DND-41 (cell line): ENCODE results near the gene SLC22A6.

Source experiments
- ATAC-seq: fragments of 200-7000 bp; cut with Tn5 transposase; 3 replicates; pipeline ENCODE4 v1.9.1; 2021; ENCODE audit warnings: low read depth; ENCODE audit not compliant: insufficient read depth
- DNase-seq: peaks from one replicate; pipeline ENCODE4 v3.0.0-alpha.2; 2020
- H2AFZ ChIP-seq: 2 replicates; pipeline ENCODE4 v1.6.0; 2012; ENCODE audit warnings: low read depth, low read length
- H3K27ac ChIP-seq: 2 replicates; pipeline ENCODE4 v1.5.1; 2012; ENCODE audit warnings: low read length, inconsistent platforms
- H3K27me3 ChIP-seq: fragments of 200-600 bp; sonication (generic); 2 replicates; pipeline ENCODE4 v1.6.0; 2012; ENCODE audit warnings: low read length, mild to moderate bottlenecking, inconsistent platforms; ENCODE audit not compliant: insufficient read depth, poor library complexity
- H3K36me3 ChIP-seq: 2 replicates; pipeline ENCODE4 v1.5.1; 2012; ENCODE audit warnings: low read length, inconsistent platforms; ENCODE audit not compliant: insufficient read depth
- H3K4me1 ChIP-seq: 2 replicates; pipeline ENCODE4 v1.5.1; 2012; ENCODE audit warnings: mild to moderate bottlenecking, low read length; ENCODE audit not compliant: insufficient read depth
- H3K4me2 ChIP-seq: 2 replicates; pipeline ENCODE4 v1.6.0; 2012; ENCODE audit warnings: mild to moderate bottlenecking, moderate library complexity, low read length, inconsistent platforms; ENCODE audit not compliant: insufficient read depth
- H3K4me3 ChIP-seq, 2 experiments: fragments of 200-600 bp in 1 of 2; shearing (Covaris generic) in 1 of 2; 2 replicates each; pipeline ENCODE4 v1.5.1; 2012 to 2016; ENCODE audit warnings: inconsistent platforms in 2 of 2, low read length in 2 of 2, mild to moderate bottlenecking in 2 of 2, low read depth in 1 of 2, moderate library complexity in 1 of 2
- H3K79me2 ChIP-seq: 2 replicates; pipeline ENCODE4 v1.6.0; 2012; ENCODE audit warnings: low read length, inconsistent platforms; ENCODE audit not compliant: insufficient read depth
- H3K9ac ChIP-seq: 2 replicates; pipeline ENCODE4 v1.6.0; 2012; ENCODE audit warnings: low read depth, mild to moderate bottlenecking, inconsistent platforms, low read length, moderate library complexity
- H3K9me3 ChIP-seq: 2 replicates; pipeline ENCODE4 v1.5.1; 2012; ENCODE audit warnings: low read length, moderate library complexity, mild to moderate bottlenecking, inconsistent platforms; ENCODE audit not compliant: insufficient read depth, severe bottlenecking
- H4K20me1 ChIP-seq: 2 replicates; pipeline ENCODE4 v1.6.0; 2012; ENCODE audit warnings: low read length; ENCODE audit not compliant: insufficient read depth
- CTCF ChIP-seq: IDR thresholded peaks from 2 replicates; pipeline ENCODE4 v1.5.1; 2012; ENCODE audit warnings: borderline replicate concordance, low read length, moderate library complexity, mild to moderate bottlenecking; ENCODE audit not compliant: poor library complexity, severe bottlenecking; ENCODE audit errors: extremely low read depth
- EZH2 ChIP-seq: IDR thresholded peaks from 3 replicates; pipeline ENCODE4 v1.6.1; 2012; ENCODE audit warnings: borderline replicate concordance, low read depth, mild to moderate bottlenecking, moderate library complexity, low read length, inconsistent platforms; ENCODE audit not compliant: severe bottlenecking

SLC22A6 gene

GRCh38 chr11:63019506-63019905, 34.7 kb upstream of the SLC22A6 start:
- no peaks in the 10 kb centered on the region; the same call in 1 of the 2 replicates for H3K4me1 ChIP-seq
- no peak for ATAC-seq

GRCh38 chr11:63017306-63017974, 32.7 kb upstream of the SLC22A6 start:
- H3K4me1 ChIP-seq: no peaks in the 10 kb centered on the region
- no peaks in the 10 kb centered on the region for H3K79me2 ChIP-seq
- H3K4me3 ChIP-seq: no peak overlapping the region
- DNase-seq: no peak
- H4K20me1 ChIP-seq: peaks cover 7% of the 10 kb centered on the region
- TF ChIP-seq EZH2: no peak
- no peak for TF ChIP-seq CTCF
- peaks cover 21% of the 10 kb centered on the region for H3K27me3 ChIP-seq
- no peaks in the 10 kb centered on the region for H3K9me3 ChIP-seq
- no peak for ATAC-seq
- no peaks in the 10 kb centered on the region for H3K36me3 ChIP-seq
- H3K9ac ChIP-seq: no peak overlapping the region
- H3K27ac ChIP-seq: no peak overlapping the region
- H3K4me2 ChIP-seq: no peak overlapping the region
- no peak overlapping the region for H2AFZ ChIP-seq

More at GRCh38 chr11:63019506-63019905, 34.7 kb upstream of the SLC22A6 start:
- Histone ChIP-seq H3K36me3 (no peaks in the 10 kb centered on the region), H3K9ac (no peak overlapping the region), H3K4me2 (no peak overlapping the region), H3K27me3 (peaks cover 28% of the 10 kb centered on the region), H4K20me1 (peaks cover 4% of the 10 kb centered on the region; the same call in 1 of the 2 replicates), H3K79me2 (no peaks in the 10 kb centered on the region), H3K27ac (no peak overlapping the region), H3K9me3 (no peaks in the 10 kb centered on the region), H2AFZ (no peak overlapping the region), H3K4me3 (no peak overlapping the region)
- TF ChIP-seq CTCF: no peak
- no peak for TF ChIP-seq EZH2
- DNase-seq: no peak

- H3K79me2 ChIP-seq: no peaks in the 10 kb centered on the region
- no peak within 1 kb of the TSS for H3K4me2 ChIP-seq
- H3K36me3 ChIP-seq: no peaks in the 10 kb centered on the region
- H3K4me1 ChIP-seq: no peaks in the 10 kb centered on the region
- no peak within 1 kb of the TSS for H2AFZ ChIP-seq
- no peaks in the 10 kb centered on the region for H3K9me3 ChIP-seq
- H4K20me1 ChIP-seq: peaks cover 6% of the 10 kb centered on the region
- DNase-seq: no peak
- TF ChIP-seq EZH2 (no peak), CTCF (no peak)
- peaks cover 21% of the 10 kb centered on the region for H3K27me3 ChIP-seq
- H3K4me3 ChIP-seq: no peak within 1 kb of the TSS
- H3K27ac ChIP-seq: no peak within 1 kb of the TSS
- ATAC-seq: no peak
- H3K9ac ChIP-seq: no peak within 1 kb of the TSS
These were observed 30.9 kb upstream of the SLC22A6 start, which contains the start of gene SLC22A8 for GRCh38 chr11:63015521-63016215. Gene SLC22A8 (minus strand): TSS chr11:63015841. CDS start chr11:63014958, 883 bp downstream.
